CD4-positive, alpha-beta T cell treated with Interleukin-1 beta for 1 hour (primary cell): ENCODE data around the gene PAIP2B.

Experiments
- DNase-seq, 2 donors: peaks; one replicate each; pipeline ENCODE4 v3.0.0-alpha.2; 2020 to 2022

PAIP2B gene

DNA sequence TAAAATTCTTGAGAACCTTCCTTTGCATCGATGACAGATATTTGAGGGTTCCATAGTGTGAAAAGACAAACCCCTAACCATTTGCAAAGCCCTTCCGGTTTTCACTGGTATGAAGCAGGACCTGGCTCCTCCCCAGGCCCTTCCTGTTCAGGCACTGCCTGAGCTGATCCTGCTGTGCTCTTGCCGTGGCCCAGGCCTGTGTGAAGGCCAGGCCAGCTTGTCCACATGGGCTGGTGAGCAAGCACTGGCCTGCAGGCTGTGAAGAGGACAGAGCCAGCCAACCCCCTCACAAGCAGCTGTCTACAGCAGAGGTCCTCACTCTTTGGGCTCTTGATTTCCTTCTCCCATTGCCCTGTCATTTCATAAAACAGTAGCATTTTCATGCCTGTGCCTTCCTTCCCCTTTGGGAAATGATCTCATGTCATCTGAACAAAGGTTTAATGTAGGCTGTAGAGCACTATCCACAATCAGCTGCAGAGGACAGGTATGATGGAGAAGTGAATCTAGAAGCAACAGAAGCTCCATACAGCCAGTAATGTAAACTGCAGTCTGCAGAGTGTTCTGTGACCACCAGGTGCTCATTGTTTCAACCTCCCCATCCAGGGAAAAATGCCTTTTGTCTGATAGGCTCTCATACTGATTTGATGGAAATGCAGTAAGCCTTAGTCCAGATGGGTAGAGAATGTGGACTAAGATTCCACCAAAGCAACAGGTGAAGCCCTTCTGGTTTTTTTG is 76.7 kb downstream of the PAIP2B start:
- no peak for DNase-seq

DNA sequence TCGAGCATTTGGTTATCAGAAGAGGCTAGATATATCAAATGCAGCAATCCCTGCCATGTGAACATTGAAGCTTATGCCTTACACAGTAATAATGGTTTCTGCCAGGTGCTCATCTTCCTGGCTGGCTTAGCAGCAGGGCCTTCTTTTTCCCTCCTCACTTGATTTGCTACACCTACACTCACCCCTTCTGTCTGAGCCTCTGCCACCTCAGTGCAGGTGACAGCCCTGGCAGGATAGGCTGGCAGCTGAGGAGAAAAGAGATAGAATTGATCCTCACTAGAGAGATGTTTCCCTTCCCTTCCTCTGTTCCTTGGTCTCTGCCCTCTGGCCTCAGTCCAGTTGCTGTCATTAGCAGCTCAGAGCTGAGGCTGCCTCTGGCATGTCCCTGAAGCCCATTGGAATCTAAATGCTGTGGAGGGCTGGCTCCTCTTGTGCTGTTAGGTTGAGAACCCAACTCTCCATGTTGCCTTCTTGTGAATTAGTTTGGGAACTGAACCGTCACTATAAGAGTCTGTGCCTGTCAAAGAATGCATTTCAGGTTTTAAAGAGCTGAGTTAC is 78.3 kb downstream of the PAIP2B start:
- DNase-seq = no peak

DNA sequence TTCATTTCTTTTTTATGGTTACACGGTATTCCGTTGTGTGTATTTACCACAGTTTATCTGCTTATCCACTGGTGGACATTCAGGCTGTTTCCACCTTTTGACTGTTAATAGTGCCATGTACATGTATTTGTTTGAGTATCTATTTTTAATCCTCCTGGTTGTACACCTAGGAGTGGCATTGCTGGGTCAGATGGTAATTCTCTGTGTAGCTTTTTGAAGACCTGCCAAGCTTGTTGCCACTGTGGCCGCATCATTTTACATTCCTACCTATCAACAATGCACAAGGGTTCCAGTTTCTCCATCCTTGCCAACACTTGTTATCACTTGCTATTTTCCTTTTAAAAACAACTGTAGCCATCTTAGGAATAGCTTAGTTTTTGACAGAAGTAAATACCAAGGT is 83.1 kb downstream of the PAIP2B start:
- no peak for DNase-seq

DNA sequence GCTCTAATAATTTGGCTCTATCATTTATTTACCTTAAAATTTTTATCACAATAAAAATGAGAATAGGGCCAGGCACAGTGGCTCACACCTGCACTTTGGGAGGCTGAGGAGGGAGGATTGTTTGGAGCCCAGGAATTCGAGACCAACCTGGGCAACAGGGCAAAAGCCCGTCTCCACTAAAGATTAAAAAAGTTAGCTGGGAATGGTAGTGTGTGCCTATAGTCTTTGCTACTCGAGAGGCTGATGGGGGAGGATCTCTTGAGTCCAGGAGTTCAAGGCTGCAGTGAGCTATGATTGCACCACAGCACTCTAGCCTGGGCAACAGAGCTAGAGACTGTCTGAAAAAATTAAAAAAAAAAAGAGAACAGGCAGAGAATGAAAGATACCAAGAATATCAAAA is 90.7 kb downstream of the PAIP2B start:
- no peak for DNase-seq

DNA sequence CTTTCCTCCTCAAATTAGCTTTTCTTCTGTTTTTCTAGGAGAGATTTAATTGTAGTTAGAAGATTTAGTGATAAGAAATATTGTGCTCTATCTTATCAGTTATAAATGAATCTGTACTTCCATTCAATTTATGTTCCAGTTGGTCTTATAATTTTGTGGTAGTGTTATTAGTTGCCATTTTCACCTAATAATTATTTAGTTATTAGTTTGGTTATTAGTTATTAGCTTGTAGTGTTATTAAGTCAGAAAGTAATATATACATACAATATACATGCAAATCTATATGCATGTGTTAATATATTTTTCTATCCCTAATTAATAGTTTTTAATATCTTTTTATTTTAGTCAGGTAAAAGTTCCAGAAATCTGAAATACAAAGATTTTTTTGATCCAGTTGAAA is 93.3 kb downstream of the PAIP2B start:
- no peak for DNase-seq
